MM.1S (cell line): ENCODE data around the gene ATP2B1.

Experiments used
- DNase-seq: peaks from one replicate; pipeline ENCODE4 v3.0.0-alpha.2; 2015
- H2AFZ ChIP-seq: fragments of 300-600 bp; sonication (generic); 2 replicates; pipeline ENCODE4 v1.6.0; 2016; ENCODE audit warnings: antibody characterized with exemption, low read length
- H3F3A ChIP-seq: fragments of 300-600 bp; sonication (generic); 2 replicates; pipeline ENCODE4 v1.6.1; 2016; ENCODE audit warnings: mild to moderate bottlenecking, antibody characterized with exemption, low read length, moderate library complexity, mixed read lengths; ENCODE audit not compliant: insufficient read depth
- H3K27ac ChIP-seq: fragments of 300-600 bp; sonication (generic); 2 replicates; pipeline ENCODE4 v1.5.1; 2016; ENCODE audit warnings: mild to moderate bottlenecking, low read length
- H3K27me3 ChIP-seq: fragments of 300-600 bp; sonication (generic); replicated peaks from 2 replicates; pipeline ENCODE4 v1.6.0; 2016; ENCODE audit warnings: low read length; ENCODE audit not compliant: insufficient read depth
- H3K36me3 ChIP-seq: fragments of 300-600 bp; sonication (generic); replicated peaks from 2 replicates; pipeline ENCODE4 v1.6.1; 2016; ENCODE audit warnings: mild to moderate bottlenecking, low read length, mixed read lengths; ENCODE audit not compliant: insufficient read depth
- H3K4me1 ChIP-seq: fragments of 300-600 bp; sonication (generic); 2 replicates; pipeline ENCODE4 v1.6.1; 2016; ENCODE audit warnings: low read length, mixed read lengths
- H3K4me2 ChIP-seq: fragments of 300-600 bp; sonication (generic); 2 replicates; pipeline ENCODE4 v1.6.0; 2016; ENCODE audit warnings: low read depth, low read length
- H3K4me3 ChIP-seq: fragments of 300-600 bp; sonication (generic); 2 replicates; pipeline ENCODE4 v1.5.1; 2016; ENCODE audit warnings: low read length, mixed read lengths
- H3K79me2 ChIP-seq: fragments of 300-600 bp; sonication (generic); 2 replicates; pipeline ENCODE4 v1.6.1; 2016; ENCODE audit warnings: mixed run types, low read length, mixed read lengths
- H3K9ac ChIP-seq: fragments of 300-600 bp; sonication (generic); 2 replicates; pipeline ENCODE4 v1.6.1; 2016; ENCODE audit warnings: low read length, mixed read lengths
- H3K9me2 ChIP-seq: fragments of 300-600 bp; sonication (generic); replicated peaks from 2 replicates; pipeline ENCODE4 v1.6.1; 2016; ENCODE audit warnings: mild to moderate bottlenecking, low read length, mixed read lengths; ENCODE audit not compliant: insufficient read depth
- H3K9me3 ChIP-seq: fragments of 300-600 bp; sonication (generic); replicated peaks from 2 replicates; pipeline ENCODE4 v1.6.1; 2016; ENCODE audit warnings: mild to moderate bottlenecking, low read length, mixed read lengths; ENCODE audit not compliant: insufficient read depth
- H4K20me1 ChIP-seq: fragments of 300-600 bp; sonication (generic); 2 replicates; pipeline ENCODE4 v1.6.1; 2016; ENCODE audit warnings: mild to moderate bottlenecking, low read length, moderate library complexity, mixed read lengths; ENCODE audit not compliant: insufficient read depth
- EZH2 ChIP-seq: fragments of 300-600 bp; sonication (generic); optimal IDR thresholded peaks from 2 replicates; pipeline ENCODE3; 2017; ENCODE audit warnings: low read depth, mild to moderate bottlenecking, antibody characterized with exemption, low read length, mixed read lengths
- EZH2phosphoT487 ChIP-seq: fragments of 300-600 bp; sonication (generic); IDR thresholded peaks from 2 replicates; pipeline ENCODE4 v1.6.1; 2018; ENCODE audit warnings: antibody characterized with exemption, low read length
- TF ChIP-seq, protein P1 (sequence below): fragments of 300-600 bp; sonication (generic); IDR thresholded peaks from 2 replicates; pipeline ENCODE4 v1.5.1; 2016; ENCODE audit warnings: antibody characterized with exemption, low read length, mixed read lengths

ATP2B1 gene

GRCh38 chr12:89575374-89575773 lies 133.3 kb downstream of the ATP2B1 start:
- no peaks in the 10 kb centered on the region for H4K20me1 ChIP-seq
- no peak for DNase-seq
- no peak overlapping the region for H3K9ac ChIP-seq
- H3K9me3 ChIP-seq, result no peaks in the 10 kb centered on the region
- no peaks in the 10 kb centered on the region for H3K27me3 ChIP-seq
- H3K36me3 ChIP-seq, result no peaks in the 10 kb centered on the region
- TF ChIP-seq, protein P1, sequence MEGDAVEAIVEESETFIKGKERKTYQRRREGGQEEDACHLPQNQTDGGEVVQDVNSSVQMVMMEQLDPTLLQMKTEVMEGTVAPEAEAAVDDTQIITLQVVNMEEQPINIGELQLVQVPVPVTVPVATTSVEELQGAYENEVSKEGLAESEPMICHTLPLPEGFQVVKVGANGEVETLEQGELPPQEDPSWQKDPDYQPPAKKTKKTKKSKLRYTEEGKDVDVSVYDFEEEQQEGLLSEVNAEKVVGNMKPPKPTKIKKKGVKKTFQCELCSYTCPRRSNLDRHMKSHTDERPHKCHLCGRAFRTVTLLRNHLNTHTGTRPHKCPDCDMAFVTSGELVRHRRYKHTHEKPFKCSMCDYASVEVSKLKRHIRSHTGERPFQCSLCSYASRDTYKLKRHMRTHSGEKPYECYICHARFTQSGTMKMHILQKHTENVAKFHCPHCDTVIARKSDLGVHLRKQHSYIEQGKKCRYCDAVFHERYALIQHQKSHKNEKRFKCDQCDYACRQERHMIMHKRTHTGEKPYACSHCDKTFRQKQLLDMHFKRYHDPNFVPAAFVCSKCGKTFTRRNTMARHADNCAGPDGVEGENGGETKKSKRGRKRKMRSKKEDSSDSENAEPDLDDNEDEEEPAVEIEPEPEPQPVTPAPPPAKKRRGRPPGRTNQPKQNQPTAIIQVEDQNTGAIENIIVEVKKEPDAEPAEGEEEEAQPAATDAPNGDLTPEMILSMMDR, result no peak
- TF ChIP-seq EZH2, result no peak
- no peak for TF ChIP-seq EZH2phosphoT487
- H2AFZ ChIP-seq, result no peak overlapping the region
- H3K79me2 ChIP-seq, result no peaks in the 10 kb centered on the region
- H3F3A ChIP-seq, result no peaks in the 10 kb centered on the region
- H3K4me1 ChIP-seq, result no peaks in the 10 kb centered on the region
- no peak overlapping the region for H3K4me3 ChIP-seq
- no peaks in the 10 kb centered on the region for H3K9me2 ChIP-seq
- no peak overlapping the region for H3K27ac ChIP-seq
- H3K4me2 ChIP-seq, result no peak overlapping the region

DNA sequence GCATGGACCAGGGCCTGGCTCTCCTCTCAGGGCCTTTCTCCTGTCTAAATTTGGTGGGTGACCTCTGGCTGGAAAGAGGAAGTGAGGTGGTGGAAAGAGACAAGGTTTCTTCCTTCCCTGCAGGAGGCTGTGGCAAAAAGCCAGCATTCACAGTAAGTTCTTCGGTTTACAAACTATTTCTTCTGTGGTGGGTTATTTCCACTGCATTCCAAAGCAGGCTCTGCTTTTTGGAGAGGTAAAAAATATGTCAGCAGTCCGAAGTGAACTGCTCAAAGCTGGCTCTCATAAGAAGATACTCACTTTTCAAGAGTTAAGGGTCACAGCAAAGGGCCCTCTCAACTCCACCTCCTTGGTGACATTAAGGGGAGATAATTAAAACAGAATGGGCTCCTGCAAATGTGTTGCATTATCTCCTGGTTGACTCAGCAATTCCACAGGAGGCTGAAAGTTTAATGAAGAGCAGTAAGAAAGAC lies 133.9 kb downstream of the ATP2B1 start:
- Histone ChIP-seq H3K4me3 (no peak overlapping the region), H2AFZ (no peak overlapping the region), H3K27ac (no peak overlapping the region)

DNA sequence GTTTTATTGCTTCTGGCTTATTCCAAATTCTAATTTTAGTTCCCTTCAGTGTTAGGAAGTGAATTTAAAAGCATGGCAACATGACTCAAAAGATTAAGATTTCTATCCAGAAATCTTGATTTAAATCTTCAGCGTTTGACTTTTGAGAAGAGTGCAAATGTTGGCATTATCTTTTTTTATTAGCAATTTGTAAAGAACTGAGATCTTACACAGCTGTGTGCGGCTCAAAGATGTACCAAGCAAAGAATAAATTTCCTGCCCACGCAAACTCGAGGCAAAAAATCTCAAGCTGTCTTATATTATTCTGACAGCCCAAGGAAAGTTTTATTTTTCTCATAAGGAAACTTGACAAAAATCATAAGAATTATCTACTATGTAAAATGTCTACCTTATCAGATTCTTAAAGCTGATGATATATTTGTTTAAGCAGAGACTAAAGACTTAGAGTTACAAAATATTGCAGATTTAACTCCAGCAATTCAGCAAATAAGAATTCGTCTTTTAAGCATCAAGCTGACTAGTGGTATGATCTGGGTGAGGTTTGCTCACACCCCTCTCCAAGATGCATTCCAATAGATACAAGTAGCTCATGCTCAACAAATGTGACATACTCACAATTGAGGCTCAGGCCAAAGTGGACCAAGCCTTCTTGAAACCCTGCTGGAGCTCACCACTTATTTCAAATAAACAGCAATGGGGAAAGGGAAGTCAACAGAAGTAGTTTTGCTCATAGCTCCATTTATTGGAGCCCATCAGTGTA lies 135.4 kb downstream of the ATP2B1 start:
- H3F3A ChIP-seq, result no peaks in the 10 kb centered on the region
- DNase-seq, result no peak
- no peaks in the 10 kb centered on the region for H3K9me2 ChIP-seq
- no peaks in the 10 kb centered on the region for H3K27me3 ChIP-seq
- H4K20me1 ChIP-seq, result no peaks in the 10 kb centered on the region
- H3K4me1 ChIP-seq, result no peaks in the 10 kb centered on the region
- H3K9me3 ChIP-seq, result no peaks in the 10 kb centered on the region
- TF ChIP-seq, protein P1, result no peak
- TF ChIP-seq EZH2phosphoT487, result no peak
- no peak for TF ChIP-seq EZH2
- H2AFZ ChIP-seq, result no peak overlapping the region
- no peak overlapping the region for H3K27ac ChIP-seq
- no peak overlapping the region for H3K4me3 ChIP-seq
- no peaks in the 10 kb centered on the region for H3K79me2 ChIP-seq
- no peak overlapping the region for H3K4me2 ChIP-seq
- no peaks in the 10 kb centered on the region for H3K36me3 ChIP-seq
- no peak overlapping the region for H3K9ac ChIP-seq

More for the DNA sequence above, 133.9 kb downstream of the ATP2B1 start:
- Histone ChIP-seq H3K27me3 (no peaks in the 10 kb centered on the region), H3K79me2 (no peaks in the 10 kb centered on the region), H3K9me3 (no peaks in the 10 kb centered on the region), H3F3A (no peaks in the 10 kb centered on the region), H4K20me1 (no peaks in the 10 kb centered on the region), H3K9me2 (no peaks in the 10 kb centered on the region), H3K9ac (no peak overlapping the region), H3K4me2 (no peak overlapping the region), H3K36me3 (no peaks in the 10 kb centered on the region), H3K4me1 (no peaks in the 10 kb centered on the region)
- TF ChIP-seq EZH2 (no peak), EZH2phosphoT487 (no peak)
- TF ChIP-seq, protein P1, result no peak
- DNase-seq, result no peak
